GM12875 (cell line): Measurements from ENCODE around the gene PPP1R12B.
A peak's percentile ranks its signal among the peaks of the same experiment; 100 is the strongest.
"Not testable (repeated sequence)": the region's sequence is repeated elsewhere in the genome, so short reads cannot be mapped to it uniquely, and the experiment has no call there.

Source experiments
- H3K4me3 ChIP-seq: one replicate; pipeline ENCODE4 v1.5.1; 2011; ENCODE audit warnings: low read depth, low read length, control low read depth
- TF ChIP-seq, protein P1 (sequence below): IDR thresholded peaks from 2 replicates; pipeline ENCODE4 v1.5.1; 2011; ENCODE audit warnings: low read depth, mild to moderate bottlenecking, control low read depth, inconsistent platforms, low read length, moderate library complexity, borderline replicate concordance; ENCODE audit not compliant: insufficient read depth

Gene PPP1R12B

DNA sequence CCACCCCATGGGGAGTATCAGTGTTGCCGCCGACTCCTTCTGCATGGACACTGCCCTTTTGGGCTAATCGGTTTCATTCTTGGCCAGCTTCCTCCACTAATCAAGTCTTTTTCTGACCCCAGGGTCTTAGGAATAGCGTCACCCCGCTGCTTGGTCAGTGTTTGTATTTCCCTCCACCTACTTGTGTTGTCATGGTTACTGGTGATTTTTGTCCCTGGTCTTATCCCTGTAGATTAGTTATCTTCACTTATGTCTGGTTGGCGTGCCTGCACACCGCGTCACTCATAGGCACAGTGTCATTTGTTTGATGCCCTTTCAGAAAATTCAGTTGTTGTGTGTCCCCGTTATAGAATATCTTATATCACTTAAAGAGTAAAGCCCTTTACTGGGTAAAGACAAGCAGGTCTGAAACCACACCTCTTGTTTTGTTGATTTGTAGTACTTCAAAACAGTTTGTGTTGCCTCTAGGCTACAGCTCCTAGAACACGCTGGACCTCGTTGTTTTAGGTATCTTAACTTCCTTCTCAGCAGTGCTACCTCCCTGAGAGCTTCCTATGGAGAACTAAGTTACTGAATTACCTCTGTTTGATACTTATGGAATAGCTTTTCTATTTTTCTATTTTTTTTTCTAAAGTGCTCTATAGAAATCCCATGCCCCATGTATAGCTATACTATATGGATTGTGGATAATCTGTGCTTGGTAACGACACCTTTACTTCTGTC lies 868 bp downstream of the PPP1R12B start:
- H3K4me3 ChIP-seq: peak overlapping the region; percentile 98
- TF ChIP-seq, protein P1, sequence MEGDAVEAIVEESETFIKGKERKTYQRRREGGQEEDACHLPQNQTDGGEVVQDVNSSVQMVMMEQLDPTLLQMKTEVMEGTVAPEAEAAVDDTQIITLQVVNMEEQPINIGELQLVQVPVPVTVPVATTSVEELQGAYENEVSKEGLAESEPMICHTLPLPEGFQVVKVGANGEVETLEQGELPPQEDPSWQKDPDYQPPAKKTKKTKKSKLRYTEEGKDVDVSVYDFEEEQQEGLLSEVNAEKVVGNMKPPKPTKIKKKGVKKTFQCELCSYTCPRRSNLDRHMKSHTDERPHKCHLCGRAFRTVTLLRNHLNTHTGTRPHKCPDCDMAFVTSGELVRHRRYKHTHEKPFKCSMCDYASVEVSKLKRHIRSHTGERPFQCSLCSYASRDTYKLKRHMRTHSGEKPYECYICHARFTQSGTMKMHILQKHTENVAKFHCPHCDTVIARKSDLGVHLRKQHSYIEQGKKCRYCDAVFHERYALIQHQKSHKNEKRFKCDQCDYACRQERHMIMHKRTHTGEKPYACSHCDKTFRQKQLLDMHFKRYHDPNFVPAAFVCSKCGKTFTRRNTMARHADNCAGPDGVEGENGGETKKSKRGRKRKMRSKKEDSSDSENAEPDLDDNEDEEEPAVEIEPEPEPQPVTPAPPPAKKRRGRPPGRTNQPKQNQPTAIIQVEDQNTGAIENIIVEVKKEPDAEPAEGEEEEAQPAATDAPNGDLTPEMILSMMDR: no peak

DNA sequence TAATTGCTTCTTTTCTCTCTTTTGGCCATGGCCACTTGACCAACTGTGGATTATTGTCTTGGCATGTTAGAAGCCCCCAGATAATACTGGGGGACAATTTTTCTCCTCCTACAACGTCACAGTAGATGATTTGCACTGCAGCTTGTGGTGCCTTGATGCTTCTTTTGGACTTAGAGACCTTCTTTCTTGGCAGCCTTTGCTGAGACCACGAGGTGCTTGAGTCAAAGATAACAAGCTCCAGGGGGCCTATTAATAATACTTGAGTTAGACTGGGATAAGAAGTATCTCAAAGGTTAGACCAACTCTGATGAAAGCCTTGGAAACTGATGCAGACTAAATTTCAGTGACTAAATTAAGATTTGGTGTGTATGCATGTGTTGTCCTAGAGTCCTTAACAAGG lies 3.2 kb downstream of the PPP1R12B start:
- TF ChIP-seq, protein P1: no peak
- H3K4me3 ChIP-seq: no peak overlapping the region

DNA sequence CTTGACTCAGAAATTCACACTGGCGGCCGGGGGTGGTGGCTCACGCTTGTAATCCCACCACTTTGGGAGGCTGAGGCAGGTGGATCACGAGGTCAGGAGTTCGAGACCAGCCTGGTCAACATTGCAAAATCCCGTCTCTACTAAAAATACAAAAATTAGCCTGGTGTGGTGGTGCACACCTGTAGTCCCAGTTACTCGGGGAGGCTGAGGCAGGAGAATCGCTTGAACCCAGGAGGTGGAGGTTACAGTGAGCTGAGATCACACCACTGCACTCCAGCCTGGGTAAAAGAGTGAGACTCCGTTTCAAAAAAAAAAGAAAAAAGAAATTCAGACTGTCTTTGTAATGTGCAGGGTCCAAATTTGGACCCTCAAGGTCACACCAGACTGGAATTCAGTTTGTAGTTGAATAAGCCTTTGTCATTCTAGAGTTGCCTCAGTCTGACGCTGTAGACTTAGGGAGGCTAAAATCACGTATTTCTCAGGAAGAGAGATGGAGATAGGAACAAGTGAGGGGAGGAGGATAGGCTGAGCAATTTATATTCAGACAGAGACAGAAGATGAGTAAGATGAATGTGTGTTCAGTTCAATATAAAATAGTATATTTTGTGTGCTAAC lies 4.2 kb downstream of the PPP1R12B start:
- H3K4me3 ChIP-seq: not testable (repeated sequence)

DNA sequence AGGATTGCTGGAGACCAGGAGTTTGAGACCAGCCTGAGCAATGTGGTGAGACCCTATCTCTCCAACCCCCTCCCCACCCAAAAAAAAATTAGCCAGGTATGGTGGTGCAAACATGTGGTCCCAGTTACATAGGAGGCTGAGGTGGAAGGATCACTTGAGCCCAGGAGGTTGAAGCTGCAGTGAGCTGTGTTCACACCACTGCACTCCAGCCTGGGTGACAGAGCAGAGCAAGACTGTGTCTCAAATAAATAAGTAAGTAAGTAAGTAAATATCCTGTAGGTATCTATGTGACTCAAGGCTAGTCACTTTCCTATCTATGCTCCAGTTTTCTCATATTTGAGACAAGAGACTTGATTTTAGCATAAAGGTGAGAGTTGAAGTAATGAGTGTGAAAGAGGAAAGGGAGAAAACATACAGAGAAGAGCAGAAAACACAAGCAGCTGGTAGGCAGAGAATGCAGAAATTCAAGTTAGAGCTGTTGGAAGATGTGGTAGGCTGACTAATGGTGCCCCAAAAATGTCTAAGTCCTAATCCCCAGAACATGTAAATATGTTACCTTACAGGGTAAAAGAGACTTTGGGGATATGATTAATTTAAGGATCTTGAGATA lies 7.5 kb downstream of the PPP1R12B start:
- no peak overlapping the region for H3K4me3 ChIP-seq
- TF ChIP-seq, protein P1: no peak

DNA sequence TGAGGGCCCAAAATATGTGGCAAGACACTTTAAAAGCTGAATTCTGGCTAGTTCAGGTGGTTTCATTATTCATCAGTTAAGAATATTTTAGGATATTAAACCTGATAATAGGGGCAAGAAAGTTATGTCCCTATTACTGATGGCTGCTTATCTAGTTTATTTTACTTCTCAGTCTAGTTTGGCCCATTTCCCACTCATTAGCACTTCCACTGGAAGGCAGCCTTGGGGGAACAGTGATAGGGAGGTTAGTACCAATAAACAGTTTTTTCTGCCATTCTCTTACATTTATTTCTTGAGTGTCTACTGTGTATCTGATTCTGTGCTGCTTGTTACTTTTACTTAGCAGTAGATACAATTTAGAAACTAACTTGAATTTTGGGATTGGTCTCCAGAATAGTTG lies 9.0 kb downstream of the PPP1R12B start:
- TF ChIP-seq, protein P1: no peak
- H3K4me3 ChIP-seq: no peak overlapping the region

DNA sequence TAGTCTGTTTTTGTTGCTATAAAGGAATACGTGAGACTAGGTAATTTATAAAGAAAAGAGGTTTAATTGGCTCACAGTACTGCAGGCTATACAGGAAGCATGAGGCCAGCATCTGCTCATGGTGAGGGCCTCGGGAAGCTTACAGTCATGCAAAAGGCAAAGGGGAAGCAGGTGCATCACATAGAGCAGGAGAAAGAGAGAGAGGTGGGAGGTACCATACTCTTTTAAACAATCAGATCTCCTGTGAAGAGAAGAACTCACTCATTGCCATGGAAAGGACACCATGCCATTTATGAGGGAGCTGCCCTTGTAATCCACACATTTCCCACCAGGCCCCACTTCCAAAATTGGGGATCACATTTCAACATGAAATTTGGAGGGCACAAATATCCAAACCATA lies 12.7 kb downstream of the PPP1R12B start:
- TF ChIP-seq, protein P1: no peak
- no peak overlapping the region for H3K4me3 ChIP-seq

DNA sequence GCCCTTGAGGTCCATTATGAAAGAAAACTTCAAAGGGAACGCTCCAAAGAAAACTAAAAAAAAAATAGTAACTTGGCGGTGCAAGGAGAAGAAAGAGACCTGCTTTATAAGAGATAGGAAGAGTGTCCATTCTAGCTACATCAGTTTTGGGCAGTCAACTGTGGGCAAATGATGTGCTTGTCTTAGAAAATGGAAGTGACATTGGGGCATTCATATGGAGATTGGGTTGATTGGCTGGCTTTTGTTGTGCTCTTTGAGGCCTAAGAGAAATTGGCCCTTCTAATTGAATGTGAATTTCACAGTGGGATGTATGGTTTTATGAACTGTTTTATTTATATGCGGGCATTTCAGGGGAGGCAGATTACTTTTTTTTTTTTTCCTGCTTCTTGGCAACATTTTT lies 13.2 kb downstream of the PPP1R12B start:
- TF ChIP-seq, protein P1: no peak
- H3K4me3 ChIP-seq: no peak overlapping the region
